ENCODE data around the gene MTUS2. TPM values are rescaled to one million over a fixed set of nuclear protein-coding genes. Genes with fewer than 3 reads are reported as not detected.

The MTUS2 gene
- total RNA-seq, 2 donors from 2014 or later: 4.0 to 5.4 TPM

GRCh38 chr13:29000826-29001225 lies 180.7 kb downstream of the MTUS2 start:
- Histone ChIP-seq H3K9me3 (no peaks in the 10 kb centered on the region), H3K27ac (no peak overlapping the region), H3K36me3 (replicated peaks in 1 of 2; ENCODE audit: insufficient read depth in 1 of 2, low read depth in 2 of 2) (no peaks in the 10 kb centered on the region), H3K4me1 (no peaks in the 10 kb centered on the region), H3K27me3 (no peaks in the 10 kb centered on the region), H3K4me3 (no peak overlapping the region)
- TF ChIP-seq POLR2A (IDR thresholded peaks at IDR 0.05): no peak
- WGBS, 2 donors: 82 to 91% methylated on average over 3 of the region's 3 CpGs
- DNase-seq (no peak), ATAC-seq (no peak)
- intact Hi-C loops (cut with DNase I): no loop called here

GRCh38 chr13:29005035-29005762 lies 185.1 kb downstream of the MTUS2 start:
- 67 to 75% methylated on average over 8 of the region's 8 CpGs for WGBS, 2 donors
- no peaks in the 10 kb centered on the region for H3K4me1 ChIP-seq
- no peak for DNase-seq
- no peak overlapping the region for H3K27ac ChIP-seq
- TF ChIP-seq POLR2A (IDR thresholded peaks at IDR 0.05) (no peak), CTCF (IDR thresholded peaks at IDR 0.05) (no peak)
- no peaks in the 10 kb centered on the region for H3K27me3 ChIP-seq
- H3K36me3 ChIP-seq (replicated peaks in 1 of 2; ENCODE audit: insufficient read depth in 1 of 2, low read depth in 2 of 2): no peaks in the 10 kb centered on the region
- ATAC-seq: no peak
- no peaks in the 10 kb centered on the region for H3K9me3 ChIP-seq
- intact Hi-C loops (cut with DNase I): no loop called here
- H3K4me3 ChIP-seq: no peak overlapping the region

GRCh38 chr13:29005763-29006120 lies 185.6 kb downstream of the MTUS2 start:
- Histone ChIP-seq H3K4me3 (no peak overlapping the region), H3K4me1 (no peaks in the 10 kb centered on the region), H3K27me3 (no peaks in the 10 kb centered on the region), H3K27ac (no peak overlapping the region), H3K9me3 (no peaks in the 10 kb centered on the region), H3K36me3 (replicated peaks in 1 of 2; ENCODE audit: insufficient read depth in 1 of 2, low read depth in 2 of 2) (no peaks in the 10 kb centered on the region)
- no peak for DNase-seq
- TF ChIP-seq POLR2A (IDR thresholded peaks at IDR 0.05) (no peak), CTCF (IDR thresholded peaks at IDR 0.05) (no peak)
- no peak for ATAC-seq
- 54 to 56% methylated on average over 2 of the region's 2 CpGs for WGBS, 2 donors
- intact Hi-C loops (cut with DNase I): no loop called here

GRCh38 chr13:29006359-29006850 lies 186.3 kb downstream of the MTUS2 start:
- WGBS, 2 donors: 26 to 38% methylated on average over 2 of the region's 2 CpGs
- TF ChIP-seq CTCF (IDR thresholded peaks at IDR 0.05): no peak
- no peak for TF ChIP-seq POLR2A (IDR thresholded peaks at IDR 0.05)
- no peak for ATAC-seq

GRCh38 chr13:29008296-29008695 lies 188.2 kb downstream of the MTUS2 start:
- 74 to 84% methylated on average over 4 of the region's 4 CpGs for WGBS, 2 donors
- no peaks in the 10 kb centered on the region for H3K4me1 ChIP-seq
- TF ChIP-seq POLR2A (IDR thresholded peaks at IDR 0.05) (no peak), CTCF (IDR thresholded peaks at IDR 0.05) (no peak)
- no peaks in the 10 kb centered on the region for H3K36me3 ChIP-seq (replicated peaks in 1 of 2; ENCODE audit: insufficient read depth in 1 of 2, low read depth in 2 of 2)
- H3K27me3 ChIP-seq: no peaks in the 10 kb centered on the region
- H3K9me3 ChIP-seq: no peaks in the 10 kb centered on the region
- no peak for DNase-seq
- ATAC-seq: no peak
- H3K4me3 ChIP-seq: no peak overlapping the region
- intact Hi-C loops (cut with DNase I): no loop called here
- no peak overlapping the region for H3K27ac ChIP-seq

More at GRCh38 chr13:29006359-29006850, 186.3 kb downstream of the MTUS2 start:
- H3K27ac ChIP-seq: no peak overlapping the region
- no peak for DNase-seq
- intact Hi-C loops (cut with DNase I): no loop called here
- no peaks in the 10 kb centered on the region for H3K9me3 ChIP-seq
- H3K4me1 ChIP-seq: no peaks in the 10 kb centered on the region
- no peaks in the 10 kb centered on the region for H3K36me3 ChIP-seq (replicated peaks in 1 of 2; ENCODE audit: insufficient read depth in 1 of 2, low read depth in 2 of 2)
- H3K4me3 ChIP-seq: no peak overlapping the region
- H3K27me3 ChIP-seq: no peaks in the 10 kb centered on the region

Data from body of pancreas (tissue), 4 donors.